ENCODE data around the gene CDH22.

DNA sequence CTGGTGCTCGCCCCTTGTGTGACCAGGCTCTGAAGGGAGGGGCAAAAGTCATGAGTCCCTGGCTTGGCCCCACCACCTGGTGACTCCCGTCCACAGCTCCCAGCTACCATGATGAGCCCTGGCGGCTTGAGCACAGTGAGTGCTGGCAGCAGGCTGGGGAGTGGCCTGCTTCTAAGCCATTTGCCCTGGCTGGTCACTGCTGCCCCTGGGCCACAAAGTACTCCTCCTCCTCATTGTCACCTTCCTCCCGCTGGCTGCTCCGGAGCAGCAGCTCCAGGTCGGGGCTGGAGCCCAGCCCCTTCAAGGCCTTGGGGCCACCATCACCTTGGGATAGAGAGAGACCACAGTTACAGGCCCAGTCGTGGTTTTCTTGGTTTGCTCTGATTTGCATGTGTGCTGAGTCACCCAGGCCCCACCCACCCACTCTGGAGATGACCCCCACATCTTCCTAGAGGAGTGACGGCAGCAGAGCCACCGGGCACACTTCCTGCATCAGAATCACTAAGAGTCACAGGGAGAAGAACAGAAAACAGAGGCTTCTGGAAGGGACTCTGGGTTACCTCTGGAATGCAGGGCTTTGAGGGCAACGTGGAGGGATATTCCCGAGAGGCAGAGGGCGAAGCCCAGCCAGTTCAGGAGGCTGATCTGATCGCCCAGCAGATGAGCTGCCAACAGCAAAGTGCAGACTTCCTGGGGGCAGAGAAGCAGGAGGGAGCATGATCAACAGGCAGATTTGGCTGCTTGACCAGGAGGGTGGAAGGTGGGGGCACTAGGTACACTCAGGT is 42.1 kb upstream of the CDH22 start:
- TF ChIP-seq, protein P1, sequence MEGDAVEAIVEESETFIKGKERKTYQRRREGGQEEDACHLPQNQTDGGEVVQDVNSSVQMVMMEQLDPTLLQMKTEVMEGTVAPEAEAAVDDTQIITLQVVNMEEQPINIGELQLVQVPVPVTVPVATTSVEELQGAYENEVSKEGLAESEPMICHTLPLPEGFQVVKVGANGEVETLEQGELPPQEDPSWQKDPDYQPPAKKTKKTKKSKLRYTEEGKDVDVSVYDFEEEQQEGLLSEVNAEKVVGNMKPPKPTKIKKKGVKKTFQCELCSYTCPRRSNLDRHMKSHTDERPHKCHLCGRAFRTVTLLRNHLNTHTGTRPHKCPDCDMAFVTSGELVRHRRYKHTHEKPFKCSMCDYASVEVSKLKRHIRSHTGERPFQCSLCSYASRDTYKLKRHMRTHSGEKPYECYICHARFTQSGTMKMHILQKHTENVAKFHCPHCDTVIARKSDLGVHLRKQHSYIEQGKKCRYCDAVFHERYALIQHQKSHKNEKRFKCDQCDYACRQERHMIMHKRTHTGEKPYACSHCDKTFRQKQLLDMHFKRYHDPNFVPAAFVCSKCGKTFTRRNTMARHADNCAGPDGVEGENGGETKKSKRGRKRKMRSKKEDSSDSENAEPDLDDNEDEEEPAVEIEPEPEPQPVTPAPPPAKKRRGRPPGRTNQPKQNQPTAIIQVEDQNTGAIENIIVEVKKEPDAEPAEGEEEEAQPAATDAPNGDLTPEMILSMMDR (IDR thresholded peaks at IDR 0.05), result no peak
- peak in 1 of 2 donors; percentile 22 for TF ChIP-seq POLR2A (IDR thresholded peaks at IDR 0.05)

Measured in adrenal gland (tissue), 5 donors.